ENCODE measurements around the gene BMPER. TPM values are rescaled to one million over a fixed set of nuclear protein-coding genes. Genes with fewer than 3 reads are reported as not detected.

The BMPER gene
- total RNA-seq, 1 experiment from 2014 or later: 0.50 TPM

GRCh38 chr7:34093276-34093675 is 187.9 kb downstream of the BMPER start:
- intact Hi-C loops (cut with micrococcal nuclease; ENCODE audit: unreplicated experiment): no loop called here
- no peak overlapping the region for H2AFZ ChIP-seq
- TF ChIP-seq EZH2 (IDR thresholded peaks at IDR 0.05; ENCODE audit: low read depth) (no peak), CTCF (conservative IDR thresholded peaks at IDR 0.05) (no peak)
- H4K20me1 ChIP-seq (ENCODE audit: insufficient read depth): no peaks in the 10 kb centered on the region
- H3F3A ChIP-seq (ENCODE audit: insufficient read depth, low read depth): no peaks in the 10 kb centered on the region
- no peak overlapping the region for H3K27ac ChIP-seq
- no peaks in the 10 kb centered on the region for H3K27me3 ChIP-seq (ENCODE audit: insufficient read depth, low read depth)
- no peaks in the 10 kb centered on the region for H3K4me1 ChIP-seq (replicated peaks; ENCODE audit: insufficient read depth)
- DNase-seq: no peak
- CTCF ChIA-PET: no interaction called here
- no TSS peak for BruUV-seq (replicated peaks)
- no peak overlapping the region for H3K4me3 ChIP-seq
- H3K9me2 ChIP-seq (ENCODE audit: insufficient read depth): no peaks in the 10 kb centered on the region
- no peaks in the 10 kb centered on the region for H3K9me3 ChIP-seq (ENCODE audit: insufficient read depth, low read depth)
- no peaks in the 10 kb centered on the region for H3K79me2 ChIP-seq (ENCODE audit: low read depth)
- no peak overlapping the region for H3K4me2 ChIP-seq
- POLR2A ChIA-PET (ENCODE audit: unreplicated experiment): no interaction called here
- H3K36me3 ChIP-seq (ENCODE audit: low read depth): no peaks in the 10 kb centered on the region

GRCh38 chr7:34096198-34096651 is 190.9 kb downstream of the BMPER start:
- no peak overlapping the region for H3K4me2 ChIP-seq
- no peaks in the 10 kb centered on the region for H3K79me2 ChIP-seq (ENCODE audit: low read depth)
- ChIA-PET CTCF (no interaction called here), POLR2A (ENCODE audit: unreplicated experiment) (no interaction called here)
- TF ChIP-seq EZH2 (IDR thresholded peaks at IDR 0.05; ENCODE audit: low read depth) (no peak), CTCF (conservative IDR thresholded peaks at IDR 0.05) (no peak)
- no peaks in the 10 kb centered on the region for H3K9me2 ChIP-seq (ENCODE audit: insufficient read depth)
- H3K27ac ChIP-seq: no peak overlapping the region
- intact Hi-C loops (cut with micrococcal nuclease; ENCODE audit: unreplicated experiment): no loop called here
- no peaks in the 10 kb centered on the region for H3K4me1 ChIP-seq (replicated peaks; ENCODE audit: insufficient read depth)
- no peaks in the 10 kb centered on the region for H3K36me3 ChIP-seq (ENCODE audit: low read depth)
- H2AFZ ChIP-seq: no peak overlapping the region
- H3K9me3 ChIP-seq (ENCODE audit: insufficient read depth, low read depth): no peaks in the 10 kb centered on the region
- H4K20me1 ChIP-seq (ENCODE audit: insufficient read depth): no peaks in the 10 kb centered on the region
- no peak for DNase-seq
- BruUV-seq (replicated peaks): no TSS peak
- H3K4me3 ChIP-seq: no peak overlapping the region
- H3K27me3 ChIP-seq (ENCODE audit: insufficient read depth, low read depth): no peaks in the 10 kb centered on the region
- no peaks in the 10 kb centered on the region for H3F3A ChIP-seq (ENCODE audit: insufficient read depth, low read depth)

GRCh38 chr7:34096777-34097176 is 191.4 kb downstream of the BMPER start:
- Histone ChIP-seq H3K9me3 (ENCODE audit: insufficient read depth, low read depth) (no peaks in the 10 kb centered on the region), H3K27ac (no peak overlapping the region), H3K27me3 (ENCODE audit: insufficient read depth, low read depth) (no peaks in the 10 kb centered on the region), H3K4me1 (replicated peaks; ENCODE audit: insufficient read depth) (no peaks in the 10 kb centered on the region), H4K20me1 (ENCODE audit: insufficient read depth) (no peaks in the 10 kb centered on the region), H3F3A (ENCODE audit: insufficient read depth, low read depth) (no peaks in the 10 kb centered on the region), H3K4me2 (no peak overlapping the region), H3K9me2 (ENCODE audit: insufficient read depth) (no peaks in the 10 kb centered on the region), H3K36me3 (ENCODE audit: low read depth) (no peaks in the 10 kb centered on the region), H2AFZ (no peak overlapping the region), H3K4me3 (no peak overlapping the region), H3K79me2 (ENCODE audit: low read depth) (no peaks in the 10 kb centered on the region)
- CTCF ChIA-PET: no interaction called here
- intact Hi-C loops (cut with micrococcal nuclease; ENCODE audit: unreplicated experiment): no loop called here
- TF ChIP-seq CTCF (conservative IDR thresholded peaks at IDR 0.05) (no peak), EZH2 (IDR thresholded peaks at IDR 0.05; ENCODE audit: low read depth) (no peak)
- DNase-seq: no peak
- BruUV-seq (replicated peaks): no TSS peak
- POLR2A ChIA-PET (ENCODE audit: unreplicated experiment): no interaction called here
